Coronary artery (tissue), 2 donors: ENCODE measurements around the gene MBP.

Experiments used
- DNase-seq: peaks from one replicate; pipeline ENCODE4 v3.0.0-alpha.2; 2017; ENCODE audit warnings: low spot score
- H3K27ac ChIP-seq, 2 donors: fragments of 200-600 bp; sonication (generic); one replicate each; pipeline ENCODE4 v1.5.1; 2016 to 2019
- H3K4me3 ChIP-seq: fragments of 200-600 bp; sonication (generic); 2 replicates; pipeline ENCODE4 v1.5.1; 2016; ENCODE audit warnings: mild to moderate bottlenecking, moderate library complexity
- TF ChIP-seq, protein P1 (sequence below): fragments of 200-600 bp; sonication (generic); IDR thresholded peaks from one replicate; pipeline ENCODE4 v1.5.1; 2019; ENCODE audit warnings: antibody characterized with exemption

MBP gene

DNA sequence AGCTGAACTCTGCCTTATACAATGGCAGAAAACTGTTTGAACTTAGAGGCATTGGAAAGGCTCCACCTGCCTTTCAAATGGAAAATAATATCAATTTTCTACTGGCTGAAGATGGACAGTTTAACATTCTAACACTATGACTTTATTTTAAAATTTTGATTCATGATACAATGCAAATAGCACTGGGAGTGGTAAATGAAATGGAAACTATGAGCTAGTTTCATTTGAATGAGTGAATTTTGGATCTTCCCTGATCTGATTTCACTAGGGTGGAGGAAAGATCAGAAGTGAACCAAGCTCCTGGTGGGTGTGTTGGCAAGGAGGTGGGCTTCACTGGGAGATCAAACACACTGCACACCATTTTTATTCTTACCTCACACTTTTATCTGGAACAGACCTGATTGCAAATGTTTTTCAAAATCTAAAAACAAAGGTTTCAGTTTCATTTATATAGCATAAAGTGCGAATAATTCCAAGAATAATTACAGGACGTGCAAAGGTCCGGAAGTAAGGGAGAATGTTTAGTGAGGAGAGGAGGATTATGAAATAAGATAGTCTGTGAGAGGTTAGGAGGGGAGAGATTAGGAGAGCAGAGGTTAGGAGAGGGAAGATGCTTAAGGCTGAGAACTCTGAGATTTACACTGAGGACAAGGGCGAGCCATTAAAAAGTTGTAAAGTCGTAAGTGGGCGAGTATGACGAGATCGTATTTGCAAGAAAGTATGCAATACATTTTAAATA, 18.6 kb upstream of the MBP start:
- TF ChIP-seq, protein P1, sequence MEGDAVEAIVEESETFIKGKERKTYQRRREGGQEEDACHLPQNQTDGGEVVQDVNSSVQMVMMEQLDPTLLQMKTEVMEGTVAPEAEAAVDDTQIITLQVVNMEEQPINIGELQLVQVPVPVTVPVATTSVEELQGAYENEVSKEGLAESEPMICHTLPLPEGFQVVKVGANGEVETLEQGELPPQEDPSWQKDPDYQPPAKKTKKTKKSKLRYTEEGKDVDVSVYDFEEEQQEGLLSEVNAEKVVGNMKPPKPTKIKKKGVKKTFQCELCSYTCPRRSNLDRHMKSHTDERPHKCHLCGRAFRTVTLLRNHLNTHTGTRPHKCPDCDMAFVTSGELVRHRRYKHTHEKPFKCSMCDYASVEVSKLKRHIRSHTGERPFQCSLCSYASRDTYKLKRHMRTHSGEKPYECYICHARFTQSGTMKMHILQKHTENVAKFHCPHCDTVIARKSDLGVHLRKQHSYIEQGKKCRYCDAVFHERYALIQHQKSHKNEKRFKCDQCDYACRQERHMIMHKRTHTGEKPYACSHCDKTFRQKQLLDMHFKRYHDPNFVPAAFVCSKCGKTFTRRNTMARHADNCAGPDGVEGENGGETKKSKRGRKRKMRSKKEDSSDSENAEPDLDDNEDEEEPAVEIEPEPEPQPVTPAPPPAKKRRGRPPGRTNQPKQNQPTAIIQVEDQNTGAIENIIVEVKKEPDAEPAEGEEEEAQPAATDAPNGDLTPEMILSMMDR = no peak
- no peak for DNase-seq
- Histone ChIP-seq H3K27ac (no peak overlapping the region), H3K4me3 (no peak overlapping the region)

DNA sequence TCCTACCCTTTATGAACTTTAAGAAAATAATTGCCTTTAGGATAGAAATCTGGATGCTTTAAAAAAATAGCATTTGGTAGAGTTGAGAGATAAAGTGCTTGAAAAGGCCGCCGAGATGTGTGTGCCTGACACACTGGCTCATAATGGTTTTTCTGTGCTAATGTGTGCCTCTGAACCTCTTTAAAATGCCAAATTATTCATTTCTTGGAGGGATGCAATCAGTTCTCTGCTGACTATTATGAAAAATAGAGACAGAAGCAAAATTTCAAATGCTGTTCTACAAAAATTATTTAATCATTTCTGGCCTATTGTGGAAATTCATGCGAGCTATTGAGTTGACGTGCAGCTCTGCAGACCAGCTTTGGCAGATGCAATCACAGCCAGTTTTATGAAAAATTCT, 18.0 kb upstream of the MBP start:
- no peak for DNase-seq

DNA sequence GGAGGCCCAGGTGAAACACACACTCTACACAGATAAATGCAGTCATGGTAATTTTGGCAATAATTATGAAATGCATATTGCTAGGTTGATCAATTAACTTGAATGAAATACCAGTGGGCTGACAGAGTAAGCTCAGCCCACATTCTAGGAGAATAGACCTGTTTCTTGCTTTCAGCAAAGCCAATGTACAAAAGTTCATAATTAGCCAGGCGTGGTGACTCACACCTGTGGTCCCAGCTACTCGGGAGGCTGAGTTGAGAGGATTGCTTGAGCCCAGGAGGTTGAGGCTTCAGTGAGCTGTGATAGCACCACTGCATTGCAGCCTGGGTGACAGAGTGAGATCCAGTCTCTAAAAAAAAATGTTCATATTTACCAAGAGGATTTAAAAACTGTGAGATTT, 15.7 kb upstream of the MBP start:
- H3K27ac ChIP-seq = no peak overlapping the region
- no peak for DNase-seq
- TF ChIP-seq, protein P1 = no peak
- H3K4me3 ChIP-seq = no peak overlapping the region

More for the DNA sequence above, 18.0 kb upstream of the MBP start:
- no peak overlapping the region for H3K27ac ChIP-seq
- TF ChIP-seq, protein P1 = no peak
- no peak overlapping the region for H3K4me3 ChIP-seq

DNA sequence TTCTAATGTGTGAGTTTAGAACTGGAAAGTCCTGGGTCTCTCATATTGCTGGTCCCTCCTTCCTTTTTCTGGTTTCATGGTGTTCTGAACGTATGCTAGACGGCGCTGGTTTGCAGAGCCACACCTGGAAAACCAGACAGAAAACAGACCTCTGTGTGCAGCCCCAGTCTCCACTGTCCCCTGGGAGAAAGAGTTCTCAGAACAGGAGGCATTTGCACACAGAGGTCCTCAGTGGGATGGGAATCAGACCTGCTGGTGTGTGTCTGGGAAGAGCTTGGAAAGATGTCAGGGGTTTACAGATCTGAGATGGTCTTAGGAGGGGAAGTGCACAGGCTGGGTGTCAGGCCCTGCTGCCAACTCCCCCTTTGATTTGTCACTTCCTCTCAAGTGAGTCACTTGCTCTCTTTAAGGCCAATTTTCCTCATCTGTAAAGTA, 14.9 kb upstream of the MBP start:
- Histone ChIP-seq H3K27ac (no peak overlapping the region), H3K4me3 (no peak overlapping the region)
- DNase-seq = peak; percentile 69
- TF ChIP-seq, protein P1 = no peak

DNA sequence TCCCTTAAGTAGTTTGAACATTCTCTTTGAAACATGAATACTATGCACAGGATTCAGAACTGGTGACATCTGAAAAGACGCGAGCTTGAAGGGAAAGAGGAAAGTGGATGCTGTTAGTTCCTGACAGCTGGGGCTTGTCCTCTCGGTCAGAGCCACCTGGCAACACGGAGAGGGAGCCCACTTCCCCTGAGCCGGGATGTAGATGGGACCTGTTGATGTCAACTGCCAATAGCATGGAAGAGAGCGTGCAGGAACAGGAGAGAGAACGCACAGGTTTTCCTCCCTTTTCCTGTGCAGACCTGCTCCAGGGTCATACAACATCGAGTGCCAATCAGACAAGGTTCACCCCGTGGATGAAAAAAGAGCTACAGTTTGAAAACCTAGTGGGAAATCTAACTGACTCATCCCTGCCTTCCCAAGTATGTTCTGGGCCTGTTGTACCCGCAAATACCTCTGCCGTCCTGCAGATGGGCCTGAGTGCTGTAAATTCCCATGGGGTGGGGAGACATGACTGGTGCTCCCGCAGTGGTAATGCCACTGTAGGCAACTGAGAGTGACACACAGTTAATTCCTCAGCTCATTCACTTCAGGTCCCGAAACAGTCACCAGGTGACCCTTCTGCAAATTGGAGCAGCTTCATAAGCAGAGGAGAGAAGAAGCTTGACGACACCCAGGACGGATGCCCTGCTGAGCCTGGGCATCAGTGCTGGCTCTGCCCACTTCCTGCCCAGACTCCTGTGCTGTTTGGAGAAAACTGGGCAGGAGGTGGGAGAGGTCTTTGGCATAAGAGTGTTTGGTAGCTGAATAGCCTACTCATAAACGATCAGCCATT, 13.9 kb upstream of the MBP start:
- no peak overlapping the region for H3K4me3 ChIP-seq
- TF ChIP-seq, protein P1 = no peak
- H3K27ac ChIP-seq = no peak overlapping the region
- no peak for DNase-seq

DNA sequence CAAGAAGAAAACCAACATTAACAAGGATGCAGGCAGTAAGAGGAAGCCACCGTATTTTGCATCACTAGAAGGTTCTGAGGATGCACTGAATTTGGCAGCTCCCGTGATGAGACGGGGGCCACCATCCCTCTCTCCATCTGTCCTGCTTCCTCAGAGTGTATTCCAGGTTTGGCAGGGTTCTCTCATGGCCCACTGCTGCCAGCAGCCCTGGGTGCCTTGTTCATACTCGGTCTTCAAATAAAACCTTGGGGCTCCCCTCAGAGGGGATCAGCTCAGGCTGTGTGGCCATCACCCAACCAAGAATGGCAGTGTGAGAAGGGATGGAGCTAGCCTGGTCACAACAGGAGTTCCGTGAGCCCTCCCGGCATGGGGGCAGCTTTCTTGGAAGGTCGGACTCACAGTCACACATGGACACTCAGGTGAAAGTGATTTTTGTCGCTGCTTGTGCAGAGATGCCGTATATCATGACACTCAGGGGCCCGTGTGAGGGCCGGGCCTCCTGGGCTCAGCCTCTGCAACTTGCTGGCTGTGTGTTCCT, 12.8 kb upstream of the MBP start:
- Histone ChIP-seq H3K27ac (no peak overlapping the region), H3K4me3 (no peak overlapping the region)
- TF ChIP-seq, protein P1 = no peak
- peak; percentile 65 for DNase-seq
